Loucy (cell line): ENCODE data around the gene AMACR.
"Not testable (repeated sequence)": the region's sequence is repeated elsewhere in the genome, so short reads cannot be mapped to it uniquely, and the experiment has no call there.

Experiments
- H2AFZ ChIP-seq: fragments of 200-600 bp; sonication (generic); 2 replicates; pipeline ENCODE4 v1.6.0; 2016; ENCODE audit warnings: antibody characterized with exemption, mild to moderate bottlenecking, low read length, moderate library complexity
- H3F3A ChIP-seq: fragments of 200-600 bp; 2 replicates; pipeline ENCODE4 v1.6.0; 2016; ENCODE audit warnings: antibody characterized with exemption, low read depth, mild to moderate bottlenecking
- H3K27me3 ChIP-seq: fragments of 200-600 bp; sonication (generic); 2 replicates; pipeline ENCODE4 v1.6.1; 2014; ENCODE audit warnings: low read length, mild to moderate bottlenecking; ENCODE audit not compliant: insufficient read depth, poor library complexity, severe bottlenecking
- H3K36me3 ChIP-seq: fragments of 200-600 bp; sonication (generic); 2 replicates; pipeline ENCODE4 v1.6.1; 2016; ENCODE audit warnings: low read length; ENCODE audit not compliant: insufficient read depth
- H3K4me1 ChIP-seq: fragments of 200-600 bp; sonication (generic); 2 replicates; pipeline ENCODE4 v1.5.1; 2014; ENCODE audit warnings: low read length, mild to moderate bottlenecking; ENCODE audit not compliant: insufficient read depth, poor library complexity, severe bottlenecking
- H3K4me2 ChIP-seq: fragments of 200-600 bp; sonication (generic); 2 replicates; pipeline ENCODE4 v1.6.0; 2014; ENCODE audit warnings: antibody characterized with exemption, low read length, low read depth, mild to moderate bottlenecking; ENCODE audit not compliant: poor library complexity, severe bottlenecking
- H3K4me3 ChIP-seq: fragments of 200-600 bp; sonication (generic); 2 replicates; pipeline ENCODE4 v1.5.1; 2014; ENCODE audit warnings: low read length, mild to moderate bottlenecking, mixed read lengths; ENCODE audit not compliant: poor library complexity, severe bottlenecking
- H3K79me2 ChIP-seq: fragments of 200-600 bp; sonication (generic); 2 replicates; pipeline ENCODE4 v1.6.1; 2014; ENCODE audit warnings: low read length; ENCODE audit not compliant: insufficient read depth
- H3K9ac ChIP-seq: fragments of 200-600 bp; sonication (generic); 2 replicates; pipeline ENCODE4 v1.6.0; 2014; ENCODE audit warnings: mild to moderate bottlenecking, low read depth, low read length, moderate library complexity; ENCODE audit not compliant: poor library complexity, severe bottlenecking
- H3K9me2 ChIP-seq: fragments of 200-600 bp; sonication (generic); replicated peaks from 2 replicates; pipeline ENCODE4 v1.6.1; 2016; ENCODE audit warnings: low read depth, low read length, mixed read lengths
- H3K9me3 ChIP-seq: fragments of 200-600 bp; sonication (generic); 2 replicates; pipeline ENCODE4 v1.6.1; 2014; ENCODE audit warnings: mild to moderate bottlenecking, antibody characterized with exemption, low read length, low read depth; ENCODE audit not compliant: insufficient read depth
- H4K20me1 ChIP-seq: fragments of 200-600 bp; sonication (generic); 2 replicates; pipeline ENCODE4 v1.6.0; 2014; ENCODE audit warnings: antibody characterized with exemption, low read length, mild to moderate bottlenecking; ENCODE audit not compliant: insufficient read depth, poor library complexity, severe bottlenecking
- EZH2phosphoT487 ChIP-seq: fragments of 200-600 bp; IDR thresholded peaks from 2 replicates; pipeline ENCODE4 v1.6.1; 2018; ENCODE audit warnings: antibody characterized with exemption, mild to moderate bottlenecking, moderate library complexity, borderline replicate concordance
- TF ChIP-seq, protein P1 (sequence below): fragments of 200-600 bp; sonication (generic); conservative IDR thresholded peaks from 2 replicates; pipeline ENCODE4 v1.5.1; 2014; ENCODE audit warnings: mild to moderate bottlenecking, antibody characterized with exemption, low read length

The AMACR gene

GRCh38 chr5:33964132-33964700 is 43.6 kb downstream of the AMACR start:
- H3K4me1 ChIP-seq, result peaks cover 8% of the 10 kb centered on the region
- H3K9ac ChIP-seq, result no peak overlapping the region
- H3F3A ChIP-seq, result no peaks in the 10 kb centered on the region
- no peak overlapping the region for H3K4me3 ChIP-seq
- no peaks in the 10 kb centered on the region for H3K27me3 ChIP-seq
- TF ChIP-seq EZH2phosphoT487, result no peak
- TF ChIP-seq, protein P1, sequence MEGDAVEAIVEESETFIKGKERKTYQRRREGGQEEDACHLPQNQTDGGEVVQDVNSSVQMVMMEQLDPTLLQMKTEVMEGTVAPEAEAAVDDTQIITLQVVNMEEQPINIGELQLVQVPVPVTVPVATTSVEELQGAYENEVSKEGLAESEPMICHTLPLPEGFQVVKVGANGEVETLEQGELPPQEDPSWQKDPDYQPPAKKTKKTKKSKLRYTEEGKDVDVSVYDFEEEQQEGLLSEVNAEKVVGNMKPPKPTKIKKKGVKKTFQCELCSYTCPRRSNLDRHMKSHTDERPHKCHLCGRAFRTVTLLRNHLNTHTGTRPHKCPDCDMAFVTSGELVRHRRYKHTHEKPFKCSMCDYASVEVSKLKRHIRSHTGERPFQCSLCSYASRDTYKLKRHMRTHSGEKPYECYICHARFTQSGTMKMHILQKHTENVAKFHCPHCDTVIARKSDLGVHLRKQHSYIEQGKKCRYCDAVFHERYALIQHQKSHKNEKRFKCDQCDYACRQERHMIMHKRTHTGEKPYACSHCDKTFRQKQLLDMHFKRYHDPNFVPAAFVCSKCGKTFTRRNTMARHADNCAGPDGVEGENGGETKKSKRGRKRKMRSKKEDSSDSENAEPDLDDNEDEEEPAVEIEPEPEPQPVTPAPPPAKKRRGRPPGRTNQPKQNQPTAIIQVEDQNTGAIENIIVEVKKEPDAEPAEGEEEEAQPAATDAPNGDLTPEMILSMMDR, result no peak
- H3K79me2 ChIP-seq, result no peaks in the 10 kb centered on the region
- no peaks in the 10 kb centered on the region for H3K9me2 ChIP-seq
- H4K20me1 ChIP-seq, result no peaks in the 10 kb centered on the region
- H3K36me3 ChIP-seq, result no peaks in the 10 kb centered on the region
- no peaks in the 10 kb centered on the region for H3K9me3 ChIP-seq
- H3K4me2 ChIP-seq, result peak overlapping the region; percentile 29
- H2AFZ ChIP-seq, result no peak overlapping the region

DNA sequence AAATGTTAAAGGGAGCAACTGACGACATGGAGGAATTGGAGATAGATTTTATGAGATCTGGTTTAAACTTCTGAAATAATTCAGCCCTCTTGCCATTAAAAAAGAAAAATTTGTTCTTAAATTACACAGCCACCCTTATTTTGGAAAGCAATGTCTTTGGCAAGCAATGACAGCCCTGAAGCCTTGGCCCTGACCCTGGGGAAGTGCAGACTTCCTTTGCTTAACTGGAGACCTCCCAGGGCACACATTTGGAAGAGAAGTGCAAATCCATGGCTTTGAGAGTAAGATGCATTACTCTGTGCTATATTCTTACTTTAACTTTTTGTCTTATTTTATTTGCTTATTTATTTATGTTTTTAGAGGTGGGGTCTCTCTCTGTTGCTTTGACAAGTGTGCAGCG is 49.7 kb downstream of the AMACR start:
- Histone ChIP-seq H3K79me2 (no peaks in the 10 kb centered on the region), H4K20me1 (no peaks in the 10 kb centered on the region), H3K27me3 (no peaks in the 10 kb centered on the region), H3K9me3 (no peaks in the 10 kb centered on the region), H2AFZ (no peak overlapping the region), H3F3A (no peaks in the 10 kb centered on the region), H3K9me2 (no peaks in the 10 kb centered on the region; the same call in 1 of the 2 replicates), H3K9ac (no peak overlapping the region), H3K4me2 (no peak overlapping the region), H3K4me3 (no peak overlapping the region), H3K36me3 (no peaks in the 10 kb centered on the region), H3K4me1 (no peaks in the 10 kb centered on the region)
- TF ChIP-seq, protein P1, result no peak
- TF ChIP-seq EZH2phosphoT487, result no peak

GRCh38 chr5:33957577-33958150 is 50.2 kb downstream of the AMACR start:
- H3K4me2 ChIP-seq, result no peak overlapping the region
- TF ChIP-seq, protein P1, result no peak
- TF ChIP-seq EZH2phosphoT487, result no peak
- no peak overlapping the region for H3K4me3 ChIP-seq
- H3K9me2 ChIP-seq, result no peaks in the 10 kb centered on the region; the same call in 1 of the 2 replicates
- no peaks in the 10 kb centered on the region for H3K36me3 ChIP-seq
- no peaks in the 10 kb centered on the region for H3K27me3 ChIP-seq
- no peak overlapping the region for H2AFZ ChIP-seq
- H3K9me3 ChIP-seq, result no peaks in the 10 kb centered on the region
- H4K20me1 ChIP-seq, result no peaks in the 10 kb centered on the region
- H3K9ac ChIP-seq, result no peak overlapping the region
- H3K79me2 ChIP-seq, result no peaks in the 10 kb centered on the region
- no peaks in the 10 kb centered on the region for H3K4me1 ChIP-seq
- no peaks in the 10 kb centered on the region for H3F3A ChIP-seq

DNA sequence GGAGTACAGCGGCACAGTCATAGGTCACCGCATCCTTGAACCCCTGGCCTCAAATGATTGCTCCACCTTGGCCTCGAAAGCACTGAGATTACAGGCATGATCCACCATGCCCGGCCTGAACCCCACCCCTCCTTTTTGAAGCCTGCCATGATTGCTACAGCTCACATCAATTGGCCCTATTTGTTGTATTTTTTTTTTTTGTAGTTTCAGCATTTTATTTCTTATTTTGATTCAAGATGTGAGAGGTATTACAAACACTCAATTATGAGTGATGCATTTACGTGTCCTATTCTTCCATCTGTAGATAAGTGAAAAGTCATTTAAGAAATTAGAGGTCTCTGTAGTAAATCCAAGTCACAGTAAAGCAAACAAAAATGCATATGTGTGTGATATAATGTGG is 55.7 kb downstream of the AMACR start:
- not testable (repeated sequence) for H3K4me2 ChIP-seq, H3K36me3 ChIP-seq, H3K9me2 ChIP-seq, H3F3A ChIP-seq, H3K4me1 ChIP-seq, H3K79me2 ChIP-seq, H3K9me3 ChIP-seq, H3K9ac ChIP-seq, H3K4me3 ChIP-seq, H2AFZ ChIP-seq, H4K20me1 ChIP-seq, H3K27me3 ChIP-seq
